MG63 (cell line): ENCODE measurements around the gene PXDC1. TPM values are rescaled to one million over a fixed set of nuclear protein-coding genes. Genes with fewer than 3 reads are reported as not detected.

Source experiments
- DNase-seq: peaks from one replicate; pipeline ENCODE4 v3.0.0-alpha.2; 2020
- H3K27me3 ChIP-seq: fragments of 250-450 bp; sonication (Bioruptor Pico); 2 replicates; pipeline ENCODE4 v1.5.1; 2020; ENCODE audit warnings: mild to moderate bottlenecking, moderate library complexity
- H3K36me3 ChIP-seq: fragments of 250-450 bp; sonication (Bioruptor Pico); 2 replicates; pipeline ENCODE4 v1.5.1; 2020; ENCODE audit warnings: mild to moderate bottlenecking, moderate library complexity
- H3K4me3 ChIP-seq: fragments of 250-450 bp; sonication (Bioruptor Pico); 2 replicates; pipeline ENCODE4 v1.5.1; 2020; ENCODE audit warnings: mild to moderate bottlenecking, moderate library complexity
- H3K9me3 ChIP-seq: fragments of 250-450 bp; sonication (Bioruptor Pico); 2 replicates; pipeline ENCODE4 v1.5.1; 2020; ENCODE audit warnings: mild to moderate bottlenecking, moderate library complexity
- total RNA-seq: library from RNA; depleted of rRNA; stranded (reverse); fragments of >200 nt; shearing (Covaris generic); gene quantifications from 2 replicates; pipeline ENCODE4 v1.2.3, GENCODE V29; 2014; ENCODE audit warnings: low replicate concordance; rRNA removed

PXDC1 gene, protein sequence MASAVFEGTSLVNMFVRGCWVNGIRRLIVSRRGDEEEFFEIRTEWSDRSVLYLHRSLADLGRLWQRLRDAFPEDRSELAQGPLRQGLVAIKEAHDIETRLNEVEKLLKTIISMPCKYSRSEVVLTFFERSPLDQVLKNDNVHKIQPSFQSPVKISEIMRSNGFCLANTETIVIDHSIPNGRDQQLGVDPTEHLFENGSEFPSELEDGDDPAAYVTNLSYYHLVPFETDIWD
- 67.9 and 71.9 TPM in 2 replicates for total RNA-seq

DNA sequence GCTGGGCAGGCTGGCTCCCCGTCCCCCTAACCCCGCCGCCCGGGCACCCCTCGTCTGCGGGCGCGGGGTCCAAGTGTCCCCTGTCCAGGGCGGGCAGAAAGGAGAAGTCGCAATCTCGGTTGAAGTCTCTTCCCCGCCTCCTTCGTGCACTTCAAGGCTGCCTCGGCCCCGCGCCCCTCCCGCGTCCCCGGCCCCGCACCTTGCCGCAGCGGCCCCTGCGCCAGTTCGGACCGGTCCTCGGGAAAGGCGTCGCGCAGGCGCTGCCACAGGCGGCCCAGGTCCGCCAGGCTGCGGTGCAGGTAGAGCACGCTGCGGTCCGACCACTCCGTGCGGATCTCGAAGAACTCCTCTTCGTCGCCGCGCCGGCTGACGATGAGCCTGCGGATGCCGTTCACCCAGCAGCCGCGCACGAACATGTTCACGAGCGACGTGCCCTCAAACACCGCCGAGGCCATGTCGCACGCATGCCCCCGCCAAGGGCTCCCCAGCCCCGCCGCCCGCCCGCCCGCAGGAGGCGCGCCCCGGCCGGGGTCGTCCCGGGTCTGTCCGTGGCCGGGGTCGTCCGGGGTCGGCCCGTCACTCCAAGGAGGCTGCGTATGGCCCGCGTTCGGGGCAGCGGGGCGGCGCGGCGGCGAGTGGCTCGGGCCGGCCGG, at the start of gene PXDC1:
TSS of gene PXDC1 (minus strand) at position 637 of the 653 bp plus-strand sequence. CDS start at position 455, 182 bp downstream.
- Histone ChIP-seq H3K9me3 (no peaks in the 10 kb centered on the region), H3K27me3 (no peaks in the 10 kb centered on the region), H3K4me3 (peak within 1 kb of the TSS; percentile 66), H3K36me3 (peaks cover 22% of the 10 kb centered on the region)
- peak; percentile 7 for DNase-seq

DNA sequence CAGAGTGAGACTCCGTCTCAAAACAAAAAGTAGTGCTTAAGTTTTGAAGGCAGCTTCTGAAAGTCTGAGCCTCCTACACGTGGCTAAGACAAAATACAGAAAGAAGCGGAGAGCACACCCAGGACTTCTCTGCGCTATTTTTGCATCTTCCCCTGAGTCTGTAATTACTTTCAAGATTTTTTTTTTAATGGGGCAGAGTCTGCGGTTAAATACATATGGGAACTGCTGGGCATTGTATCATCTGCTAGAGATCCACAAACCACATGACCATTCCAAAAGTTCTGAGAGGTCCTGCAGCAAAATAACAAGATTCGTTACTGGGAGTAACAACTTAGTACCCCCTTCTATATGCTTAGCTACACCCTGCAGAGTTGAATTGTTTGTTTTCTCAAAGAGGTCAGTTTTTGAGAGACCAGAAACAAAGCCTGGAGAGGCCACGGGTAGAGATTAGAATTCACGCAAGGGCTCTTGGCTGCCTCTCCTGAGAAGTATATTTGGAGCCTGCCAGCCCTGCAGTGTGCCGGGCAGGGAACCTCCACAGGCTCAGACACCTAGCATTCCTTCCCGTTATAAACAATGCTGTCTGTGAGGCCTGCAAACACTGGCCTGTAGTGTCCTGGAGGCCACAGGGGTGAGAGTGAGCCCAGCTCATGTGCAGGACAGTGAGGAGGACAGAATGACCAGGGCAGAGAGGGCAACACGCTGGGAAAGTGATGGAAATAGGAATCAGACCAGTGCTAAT, 49.5 kb upstream of the PXDC1 start:
- Histone ChIP-seq H3K4me3 (no peak overlapping the region), H3K9me3 (no peaks in the 10 kb centered on the region), H3K27me3 (no peaks in the 10 kb centered on the region), H3K36me3 (no peaks in the 10 kb centered on the region)
- peak; percentile 62 for DNase-seq

DNA sequence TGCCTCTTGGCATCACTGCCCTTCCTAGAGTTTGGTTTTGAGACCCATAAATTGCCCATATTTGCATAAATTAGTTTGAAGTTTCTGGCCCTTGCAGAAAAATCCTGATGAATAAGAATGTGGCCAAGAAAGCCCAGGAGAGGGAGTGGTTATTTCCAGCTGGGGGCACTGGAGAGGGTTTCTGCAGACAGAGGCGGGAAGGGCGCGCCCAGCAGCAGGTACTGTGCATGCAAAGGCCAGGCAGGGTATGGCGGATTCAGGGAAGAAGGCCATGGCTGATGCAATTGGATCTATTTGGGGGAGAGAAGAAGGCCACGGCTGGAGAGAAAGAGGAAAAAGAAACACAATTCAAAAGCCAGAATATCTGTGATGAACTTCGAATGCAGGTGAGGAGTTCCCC, 48.2 kb upstream of the PXDC1 start:
- H3K4me3 ChIP-seq = no peak overlapping the region
- H3K36me3 ChIP-seq = no peaks in the 10 kb centered on the region
- no peaks in the 10 kb centered on the region for H3K27me3 ChIP-seq
- no peak for DNase-seq
- H3K9me3 ChIP-seq = no peaks in the 10 kb centered on the region

DNA sequence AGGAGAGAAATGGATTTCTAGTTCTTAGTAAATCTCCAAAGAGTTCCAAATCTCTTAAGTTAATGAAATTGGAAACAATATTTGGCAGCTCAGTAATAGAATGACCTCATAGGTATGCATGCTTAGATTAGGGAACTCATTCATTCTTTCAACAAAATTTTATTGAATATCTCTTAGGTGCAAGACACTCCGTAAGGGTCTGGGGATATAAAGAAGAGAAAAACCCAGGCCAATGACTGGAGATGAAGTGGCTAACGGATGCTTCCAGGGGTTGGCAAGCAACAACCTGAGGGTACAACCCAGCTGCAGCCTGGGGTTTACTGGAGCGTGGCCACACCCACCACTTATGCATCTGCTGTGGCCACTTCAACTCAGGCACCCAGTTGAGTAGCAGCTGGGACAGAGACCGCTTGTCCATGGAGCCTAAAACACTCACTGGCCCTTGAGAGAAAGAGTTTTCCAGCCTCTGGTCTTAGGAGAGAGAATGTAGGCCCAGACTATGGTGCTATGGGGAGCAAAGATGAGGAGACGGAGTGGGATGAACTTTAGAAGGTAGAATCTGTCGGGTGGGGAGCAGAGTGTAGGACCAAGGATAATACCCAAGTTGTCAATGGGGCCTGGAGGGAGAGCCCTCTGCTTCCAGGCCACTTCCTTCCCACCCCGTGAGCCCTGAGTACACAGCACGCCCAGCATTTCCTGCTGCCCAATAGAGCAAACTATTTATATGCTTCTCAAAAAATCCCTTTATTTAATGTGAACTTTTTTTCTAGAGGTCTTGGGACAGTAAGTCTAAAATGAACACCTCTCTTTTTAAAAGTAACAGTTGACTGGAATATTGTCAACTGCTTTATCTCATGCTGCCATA, 46.8 kb upstream of the PXDC1 start:
- Histone ChIP-seq H3K36me3 (no peaks in the 10 kb centered on the region), H3K9me3 (no peaks in the 10 kb centered on the region), H3K27me3 (no peaks in the 10 kb centered on the region), H3K4me3 (no peak overlapping the region)
- peak; percentile 75 for DNase-seq

DNA sequence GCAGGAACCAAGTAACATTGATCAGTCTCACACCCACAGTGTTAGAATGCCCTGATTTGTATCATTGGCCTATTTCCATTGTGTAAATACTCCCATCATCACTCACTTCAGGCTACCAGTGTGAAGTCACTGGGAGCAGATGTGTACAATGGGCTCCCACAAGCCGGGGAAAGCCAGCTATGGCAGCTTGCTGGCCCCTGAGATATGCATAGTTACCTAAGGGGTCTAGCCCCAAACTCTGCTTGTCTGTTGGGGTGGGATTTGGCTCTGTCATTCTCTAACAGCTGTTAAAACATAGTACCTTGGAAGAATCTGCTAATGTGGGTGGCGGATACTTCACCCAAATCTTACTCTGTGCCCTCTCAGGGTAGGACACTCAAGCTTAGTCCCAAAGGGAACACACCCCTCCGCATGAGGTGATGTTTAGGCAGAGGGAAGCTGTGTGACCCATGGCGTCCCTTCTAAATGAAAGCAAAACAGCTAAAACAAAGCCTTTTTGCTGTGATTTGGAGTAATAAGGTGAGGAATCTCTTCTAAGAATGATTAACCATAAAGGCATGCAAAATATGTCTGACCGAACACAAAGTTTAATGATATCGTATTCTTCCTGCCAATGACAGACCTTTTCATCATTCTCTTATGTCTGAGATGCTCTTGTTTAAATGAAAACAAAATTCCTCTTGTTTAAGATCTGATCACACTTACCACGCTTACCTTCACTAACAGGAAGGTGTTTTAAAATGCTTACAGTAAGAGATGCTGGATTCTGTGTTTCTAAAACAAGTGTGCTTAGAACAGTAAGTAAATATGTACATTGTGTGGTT, 45.9 kb upstream of the PXDC1 start:
- no peaks in the 10 kb centered on the region for H3K9me3 ChIP-seq
- no peaks in the 10 kb centered on the region for H3K36me3 ChIP-seq
- no peak for DNase-seq
- no peaks in the 10 kb centered on the region for H3K27me3 ChIP-seq
- H3K4me3 ChIP-seq = no peak overlapping the region

DNA sequence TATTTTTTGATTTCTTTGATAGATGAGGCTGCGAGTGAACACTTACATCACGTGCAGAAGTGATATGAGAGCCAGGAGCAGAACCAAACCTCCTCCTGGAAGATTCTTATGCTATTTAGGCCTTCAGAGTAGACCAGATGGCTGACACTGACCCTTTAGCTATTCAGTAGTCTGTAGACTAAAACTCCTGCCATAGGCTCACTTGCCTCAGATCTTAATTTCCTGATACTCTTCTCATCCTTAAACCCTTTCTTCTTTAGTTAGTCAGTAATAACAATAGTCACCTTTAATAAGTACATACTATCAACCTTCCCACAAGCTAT, 45.2 kb upstream of the PXDC1 start:
- Histone ChIP-seq H3K36me3 (no peaks in the 10 kb centered on the region), H3K9me3 (no peaks in the 10 kb centered on the region), H3K27me3 (no peaks in the 10 kb centered on the region), H3K4me3 (no peak overlapping the region)
- no peak for DNase-seq

DNA sequence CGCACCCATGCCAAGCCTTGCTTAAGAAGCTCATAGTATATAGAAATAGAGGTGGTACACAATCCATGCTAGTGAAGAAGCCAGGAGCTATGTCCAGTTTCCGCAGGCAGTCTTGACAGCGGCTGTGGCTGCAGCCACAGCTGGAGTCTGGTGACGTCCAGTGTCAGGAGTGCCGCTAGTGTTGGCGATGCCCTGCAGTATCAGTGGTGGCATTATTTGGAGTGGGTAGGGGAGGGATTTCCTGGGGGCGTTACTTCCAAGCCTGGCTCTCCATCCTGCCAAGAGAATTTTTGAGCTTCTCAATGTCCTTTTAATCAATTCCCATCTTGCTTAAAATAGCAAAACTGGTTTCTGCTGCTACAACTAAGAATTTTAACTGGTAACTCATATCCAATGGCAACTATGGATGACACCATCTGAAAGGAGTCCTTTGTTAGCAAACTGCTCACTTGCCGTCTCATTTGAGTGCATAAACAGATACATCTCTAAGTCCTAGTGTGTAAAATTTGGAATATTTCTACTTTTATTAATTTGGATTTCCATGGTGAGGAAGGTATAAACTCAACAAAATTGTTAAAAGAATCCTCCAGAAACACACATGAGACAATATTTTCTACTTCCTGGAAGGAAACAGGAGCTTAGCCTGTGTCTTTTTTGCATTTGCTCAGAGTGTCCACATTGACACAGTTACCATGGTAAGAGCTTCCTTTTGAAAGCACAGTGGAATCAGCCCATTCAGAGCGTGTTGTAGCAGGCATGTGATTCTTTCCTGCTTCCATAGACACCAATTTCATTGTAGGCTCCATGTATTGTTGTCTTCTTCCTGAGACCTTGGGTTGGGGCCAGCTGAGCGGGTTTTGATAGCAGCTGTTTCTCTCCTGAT, 44.6 kb upstream of the PXDC1 start:
- H3K36me3 ChIP-seq = no peaks in the 10 kb centered on the region
- DNase-seq = no peak
- no peaks in the 10 kb centered on the region for H3K9me3 ChIP-seq
- no peak overlapping the region for H3K4me3 ChIP-seq
- no peaks in the 10 kb centered on the region for H3K27me3 ChIP-seq

DNA sequence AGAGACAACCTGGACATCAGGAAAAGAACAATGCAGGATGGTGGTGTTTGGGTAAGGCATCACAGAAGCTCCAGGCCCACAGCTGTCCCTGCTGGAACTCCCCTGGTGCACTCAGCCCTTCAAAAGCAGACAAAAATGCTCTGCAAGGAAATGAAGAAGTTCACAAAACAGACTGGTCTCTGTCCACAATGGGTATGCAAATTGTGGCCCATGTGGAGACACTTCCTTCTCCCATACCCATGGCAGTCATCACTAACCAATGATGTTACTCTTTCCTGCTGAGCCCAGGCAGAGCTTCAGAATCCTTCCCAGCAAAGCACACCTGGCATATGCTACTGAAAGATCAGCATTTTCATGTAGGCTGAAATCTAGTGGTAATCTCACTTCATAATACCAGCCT, 42.6 kb upstream of the PXDC1 start:
- Histone ChIP-seq H3K36me3 (no peaks in the 10 kb centered on the region), H3K4me3 (no peak overlapping the region), H3K9me3 (no peaks in the 10 kb centered on the region), H3K27me3 (no peaks in the 10 kb centered on the region)
- no peak for DNase-seq

DNA sequence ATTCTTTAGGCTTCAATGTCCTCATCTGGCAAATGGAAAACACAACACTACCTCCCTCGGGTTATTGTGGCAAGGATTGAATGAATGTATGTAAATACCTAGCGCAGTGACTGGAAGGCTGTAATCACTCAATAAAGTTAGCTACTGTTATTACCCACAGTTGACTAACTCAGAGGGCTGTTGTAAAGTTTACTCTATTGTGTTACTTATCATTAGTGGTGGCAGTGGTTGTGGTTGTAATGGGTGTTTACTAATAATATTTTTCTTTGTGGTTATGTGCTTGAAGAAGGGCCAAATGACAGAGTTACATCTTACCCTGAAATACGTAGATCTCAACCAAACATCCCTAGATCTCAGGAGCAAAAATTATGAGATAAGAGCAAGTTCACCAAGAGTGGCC, 42.0 kb upstream of the PXDC1 start:
- H3K36me3 ChIP-seq = no peaks in the 10 kb centered on the region

DNA sequence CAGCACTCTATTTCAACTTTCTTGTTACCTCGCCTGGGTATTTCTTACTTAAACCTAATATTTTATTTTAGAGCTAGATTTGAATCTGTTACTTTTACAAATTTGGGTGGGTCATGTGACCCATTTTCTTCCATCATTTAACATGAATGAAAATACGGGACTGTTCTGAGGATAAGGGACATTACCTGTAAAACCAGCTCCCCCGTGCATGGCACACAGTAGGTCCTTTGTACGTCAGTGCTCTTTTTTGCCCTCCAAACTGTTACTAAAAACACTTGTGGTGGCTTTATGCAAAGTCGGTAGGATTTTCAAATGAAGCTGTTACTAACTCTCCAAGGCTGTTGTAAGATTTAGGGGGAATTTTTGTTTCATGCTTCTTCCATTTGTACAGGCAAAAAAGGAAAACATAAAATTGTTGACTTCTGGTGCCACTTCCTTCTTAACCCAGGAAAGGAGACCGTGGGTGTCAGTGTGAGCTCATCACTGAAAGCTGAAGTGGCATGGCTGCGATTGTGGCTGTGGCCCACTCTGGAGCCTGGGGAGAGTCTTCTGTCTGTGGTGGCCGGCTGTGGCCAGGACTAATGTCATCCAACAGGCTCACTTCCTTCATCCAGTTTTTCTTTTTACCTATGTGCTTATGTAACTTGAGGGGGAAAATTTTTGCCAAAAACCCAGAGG, 40.2 kb upstream of the PXDC1 start:
- DNase-seq = no peak
- no peaks in the 10 kb centered on the region for H3K36me3 ChIP-seq
- no peaks in the 10 kb centered on the region for H3K9me3 ChIP-seq
- no peak overlapping the region for H3K4me3 ChIP-seq
- H3K27me3 ChIP-seq = no peaks in the 10 kb centered on the region

More for the DNA sequence above, 42.0 kb upstream of the PXDC1 start:
- no peaks in the 10 kb centered on the region for H3K9me3 ChIP-seq
- no peaks in the 10 kb centered on the region for H3K27me3 ChIP-seq
- DNase-seq = no peak
- H3K4me3 ChIP-seq = no peak overlapping the region

DNA sequence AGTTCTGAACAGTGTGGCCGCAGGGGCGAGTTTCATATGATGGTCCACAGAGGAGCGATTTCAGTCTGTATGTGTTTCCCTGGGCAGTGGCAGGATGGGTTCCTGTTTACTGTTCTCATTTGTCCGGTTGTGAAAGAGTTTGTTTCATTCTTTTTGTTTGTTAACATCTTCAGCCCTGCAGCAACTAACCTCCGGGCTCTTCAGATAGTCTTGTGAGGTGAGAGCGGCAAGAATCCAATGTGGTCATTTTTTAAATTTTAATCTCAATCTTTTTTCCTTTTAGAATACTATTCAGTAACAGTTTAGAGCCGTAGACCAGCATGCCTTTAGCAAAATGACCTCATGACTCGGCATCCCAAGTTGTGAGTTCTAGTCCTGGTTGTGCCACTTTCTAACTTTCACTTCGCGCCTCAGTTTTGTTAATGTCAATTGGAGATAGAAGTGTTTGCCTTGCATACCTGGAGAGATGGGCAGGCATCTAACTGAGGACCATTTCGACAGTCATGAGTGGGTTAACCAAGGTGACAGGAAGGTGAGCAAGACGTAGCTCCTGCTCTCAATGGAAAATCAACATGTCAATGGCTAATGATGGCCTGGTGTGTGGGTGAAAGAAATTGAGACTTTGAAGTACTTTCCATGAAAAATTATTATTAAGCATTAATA, 38.5 kb upstream of the PXDC1 start:
- Histone ChIP-seq H3K27me3 (no peaks in the 10 kb centered on the region), H3K9me3 (no peaks in the 10 kb centered on the region), H3K36me3 (no peaks in the 10 kb centered on the region), H3K4me3 (no peak overlapping the region)
- DNase-seq = no peak

DNA sequence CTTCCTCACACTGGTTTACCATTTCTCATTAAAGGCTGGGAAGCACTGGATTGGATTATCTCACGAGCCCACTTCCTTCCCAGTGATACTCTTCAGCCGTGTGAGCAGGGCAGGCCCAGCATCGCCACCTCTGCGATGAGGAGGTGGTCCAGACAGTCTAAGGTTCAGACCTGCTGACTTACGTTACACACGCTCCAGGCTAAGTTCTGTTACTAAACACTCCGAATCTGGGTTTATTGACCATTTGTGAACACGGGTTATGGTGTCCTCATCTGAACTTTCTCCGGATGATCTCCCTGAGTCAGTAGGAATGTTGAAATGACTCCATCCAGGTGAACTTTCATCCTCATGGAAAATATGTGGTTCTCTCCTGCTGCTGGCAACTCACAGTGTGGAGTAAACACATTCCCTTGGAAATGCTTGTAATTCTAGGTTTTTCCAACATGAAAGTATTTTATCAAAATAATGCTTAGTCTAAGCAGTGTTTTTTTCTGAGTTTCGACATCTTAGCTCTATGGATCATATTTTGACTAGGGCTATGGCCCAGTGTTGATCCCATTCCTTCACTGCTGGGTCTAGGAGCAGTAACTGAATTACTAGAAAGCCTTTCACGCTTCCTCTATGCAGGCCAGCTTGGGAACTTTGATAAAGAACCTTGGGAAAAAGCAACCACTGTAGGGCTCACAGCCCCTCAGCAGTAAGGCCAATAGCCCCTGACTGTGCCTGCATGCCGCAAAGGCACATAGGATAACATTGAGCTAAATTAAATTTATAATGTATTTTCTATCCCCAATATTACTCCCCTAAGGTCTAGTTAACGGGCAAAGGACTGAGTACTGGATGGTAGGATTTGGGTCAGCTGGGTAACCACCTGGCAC, 37.7 kb upstream of the PXDC1 start:
- no peaks in the 10 kb centered on the region for H3K36me3 ChIP-seq
- DNase-seq = no peak
- no peaks in the 10 kb centered on the region for H3K9me3 ChIP-seq
- no peak overlapping the region for H3K4me3 ChIP-seq
- no peaks in the 10 kb centered on the region for H3K27me3 ChIP-seq

DNA sequence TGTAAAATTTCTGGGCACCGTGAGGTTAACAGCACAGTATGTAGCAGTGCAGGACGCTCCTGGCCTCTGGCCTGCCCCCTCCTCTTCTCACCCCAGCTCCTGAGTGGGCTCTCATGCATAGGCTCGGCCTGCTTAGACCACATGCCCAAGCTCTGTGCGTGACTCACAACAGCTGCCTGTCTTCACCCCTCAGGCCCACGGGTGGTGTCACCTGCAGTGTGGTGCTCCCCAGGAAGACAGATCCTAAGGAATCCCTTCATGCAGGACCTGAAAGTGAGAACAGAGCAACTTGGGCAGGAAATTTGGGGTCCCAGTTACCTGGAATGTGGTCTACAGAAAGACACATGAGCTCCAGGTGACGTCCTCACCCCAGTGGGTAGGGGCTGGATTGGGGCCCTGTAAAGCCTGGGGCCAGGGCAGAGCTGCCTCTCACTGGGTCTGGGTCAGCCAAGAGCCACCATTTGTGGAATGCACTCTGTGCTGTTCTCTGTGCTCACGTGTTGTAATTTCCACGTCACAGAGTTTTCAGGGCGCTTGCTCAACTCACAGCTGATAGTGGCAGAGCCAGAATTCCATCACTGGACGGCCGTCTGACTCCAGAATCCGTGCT, 37.0 kb upstream of the PXDC1 start:
- Histone ChIP-seq H3K36me3 (no peaks in the 10 kb centered on the region), H3K9me3 (no peaks in the 10 kb centered on the region), H3K4me3 (no peak overlapping the region), H3K27me3 (no peaks in the 10 kb centered on the region)
- no peak for DNase-seq
